Testis (tissue), 3 donors: Measurements from ENCODE around the gene TTYH2. TPM values are rescaled to one million over a fixed set of nuclear protein-coding genes. Genes with fewer than 3 reads are reported as not detected.

Source experiments
- DNase-seq: peaks from one replicate; pipeline ENCODE4 v3.0.0-alpha.2; 2019
- H3K27ac ChIP-seq, 2 donors: fragments of 200-600 bp; sonication (generic); one replicate each; pipeline ENCODE4 v1.5.1; 2019
- H3K27me3 ChIP-seq: fragments of 200-600 bp; sonication (generic); one replicate; pipeline ENCODE4 v1.5.1; 2019
- H3K36me3 ChIP-seq: fragments of 200-600 bp; sonication (generic); one replicate; pipeline ENCODE4 v1.5.1; 2017; ENCODE audit warnings: low read depth; ENCODE audit errors: missing control alignments
- H3K4me1 ChIP-seq: fragments of 200-600 bp; sonication (generic); one replicate; pipeline ENCODE4 v1.5.1; 2019
- H3K4me3 ChIP-seq, 2 donors: fragments of 200-600 bp; sonication (generic); one replicate each; pipeline ENCODE4 v1.5.1; 2017 to 2019
- H3K9me3 ChIP-seq: fragments of 200-600 bp; sonication (generic); one replicate; pipeline ENCODE4 v1.5.1; 2017
- POLR2A ChIP-seq: fragments of 450-650 bp; IDR thresholded peaks from one replicate; pipeline ENCODE4 v1.6.1; 2017; ENCODE audit warnings: antibody characterized with exemption, mild to moderate bottlenecking, moderate library complexity
- WGBS, 2 donors: methylation state at CpG; one replicate each; pipeline ENCODE4 v1.1.5; 2018; 5-methylcytosine and 5-hydroxymethylcytosine counted together
- intact Hi-C: fragments of 100-400 bp; cut with DNase I; formaldehyde crosslinking; loops from one replicate; pipeline ENCODE4 v1.15.1; 2023; ENCODE audit warnings: low total_unique reads
- polyA plus RNA-seq: library from polyadenylated mRNA; stranded (reverse); fragments of 350-450 nt; fragmentation: Illumina TruSeq; extraction: RNeasy Lipid Tissue Mini Kit (QIAGEN cat#74804); gene quantifications from one replicate; pipeline ENCODE4 v1.2.3, GENCODE V29; 2014; ENCODE audit warnings: low read depth, low replicate concordance; ENCODE audit not compliant: insufficient read depth
- total RNA-seq, 2 donors: library from RNA; depleted of rRNA; stranded (reverse); fragments of >200 nt; gene quantifications; one replicate each; pipeline ENCODE4 v1.2.3, GENCODE V29; 2016
- TF ChIP-seq, protein P1 (sequence below), 3 experiments: fragments of 450-650 bp in 2 of 3; fragments of 200-600 bp in 1 of 3; sonication (generic) in 1 of 3; IDR thresholded peaks; one replicate each; pipeline ENCODE4 v1.5.1; 2016 to 2019; ENCODE audit warnings: antibody characterized with exemption in 3 of 3, mild to moderate bottlenecking in 2 of 3, moderate library complexity in 1 of 3

Gene TTYH2
- total and polyA plus RNA-seq, 3 donors from 2014 or later = 52.7 to 73.5 (median 69.7) TPM

DNA sequence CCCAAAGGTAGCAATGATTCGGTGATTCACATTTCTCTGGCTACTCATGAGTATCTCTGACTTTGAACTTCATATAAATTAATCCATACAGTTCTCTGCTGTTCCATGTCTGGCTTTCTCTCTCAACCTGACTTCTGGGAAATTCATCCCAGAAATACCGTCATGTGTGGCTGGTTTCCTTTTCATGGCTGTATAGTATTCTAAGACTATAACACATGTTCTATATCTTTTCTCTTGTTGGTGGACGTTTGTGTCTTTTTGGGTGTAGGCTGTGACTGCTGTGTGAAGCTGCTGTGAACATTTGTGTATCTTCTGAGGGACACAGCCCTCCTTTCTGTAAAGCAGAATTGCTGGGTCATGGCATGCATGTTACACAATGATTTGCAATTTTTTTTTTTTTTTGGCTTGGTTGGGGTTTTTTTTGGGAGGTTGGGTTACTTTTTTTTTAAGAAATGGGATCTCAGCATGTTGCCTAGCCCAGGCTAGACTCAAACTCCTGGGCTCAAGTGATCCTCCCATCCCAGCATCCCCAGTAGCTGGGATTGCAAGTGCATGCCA lies 6.3 kb downstream of the TTYH2 start:
- DNase-seq = no peak
- Histone ChIP-seq H3K9me3 (no peaks in the 10 kb centered on the region), H3K27ac (no peak overlapping the region), H3K27me3 (no peaks in the 10 kb centered on the region), H3K36me3 (no peaks in the 10 kb centered on the region), H3K4me3 (no peak overlapping the region), H3K4me1 (peaks cover 8% of the 10 kb centered on the region)
- TF ChIP-seq, protein P1, sequence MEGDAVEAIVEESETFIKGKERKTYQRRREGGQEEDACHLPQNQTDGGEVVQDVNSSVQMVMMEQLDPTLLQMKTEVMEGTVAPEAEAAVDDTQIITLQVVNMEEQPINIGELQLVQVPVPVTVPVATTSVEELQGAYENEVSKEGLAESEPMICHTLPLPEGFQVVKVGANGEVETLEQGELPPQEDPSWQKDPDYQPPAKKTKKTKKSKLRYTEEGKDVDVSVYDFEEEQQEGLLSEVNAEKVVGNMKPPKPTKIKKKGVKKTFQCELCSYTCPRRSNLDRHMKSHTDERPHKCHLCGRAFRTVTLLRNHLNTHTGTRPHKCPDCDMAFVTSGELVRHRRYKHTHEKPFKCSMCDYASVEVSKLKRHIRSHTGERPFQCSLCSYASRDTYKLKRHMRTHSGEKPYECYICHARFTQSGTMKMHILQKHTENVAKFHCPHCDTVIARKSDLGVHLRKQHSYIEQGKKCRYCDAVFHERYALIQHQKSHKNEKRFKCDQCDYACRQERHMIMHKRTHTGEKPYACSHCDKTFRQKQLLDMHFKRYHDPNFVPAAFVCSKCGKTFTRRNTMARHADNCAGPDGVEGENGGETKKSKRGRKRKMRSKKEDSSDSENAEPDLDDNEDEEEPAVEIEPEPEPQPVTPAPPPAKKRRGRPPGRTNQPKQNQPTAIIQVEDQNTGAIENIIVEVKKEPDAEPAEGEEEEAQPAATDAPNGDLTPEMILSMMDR (IDR thresholded peaks at IDR 0.05) = no peak
- no peak for TF ChIP-seq POLR2A
- 87 to 89% methylated on average over 3 of the region's 3 CpGs for WGBS, 2 donors
- intact Hi-C loops = no loop called here

DNA sequence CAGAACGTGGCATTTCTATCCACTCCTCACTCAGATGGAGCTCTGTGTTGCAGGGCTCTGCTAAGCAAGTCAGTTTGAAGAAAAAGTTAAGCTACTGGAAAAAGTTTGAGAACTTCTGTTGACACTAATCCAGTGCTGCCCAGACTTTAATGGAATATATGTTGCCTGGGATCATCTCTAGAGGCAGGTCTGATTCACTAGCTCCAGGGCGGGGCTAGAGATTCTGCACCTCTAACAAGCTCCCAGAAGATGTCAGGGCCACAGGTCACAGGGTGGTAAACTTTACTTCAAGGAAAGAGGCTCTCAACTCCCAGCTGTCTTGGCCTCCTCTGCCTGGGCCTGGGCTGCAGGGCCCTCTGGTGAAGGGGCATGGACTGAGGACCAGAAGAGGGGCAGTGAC lies 6.8 kb downstream of the TTYH2 start:
- Histone ChIP-seq H3K27me3 (no peaks in the 10 kb centered on the region), H3K4me1 (peaks cover 2% of the 10 kb centered on the region), H3K36me3 (no peaks in the 10 kb centered on the region), H3K4me3 (no peak overlapping the region), H3K27ac (no peak overlapping the region), H3K9me3 (no peaks in the 10 kb centered on the region)
- no peak for DNase-seq
- WGBS, 2 donors = 80 to 87% methylated on average over 1 to 2 of the region's 2 CpGs
- intact Hi-C loops = no loop called here
- no peak for TF ChIP-seq POLR2A
- TF ChIP-seq, protein P1 (IDR thresholded peaks at IDR 0.05) = no peak

DNA sequence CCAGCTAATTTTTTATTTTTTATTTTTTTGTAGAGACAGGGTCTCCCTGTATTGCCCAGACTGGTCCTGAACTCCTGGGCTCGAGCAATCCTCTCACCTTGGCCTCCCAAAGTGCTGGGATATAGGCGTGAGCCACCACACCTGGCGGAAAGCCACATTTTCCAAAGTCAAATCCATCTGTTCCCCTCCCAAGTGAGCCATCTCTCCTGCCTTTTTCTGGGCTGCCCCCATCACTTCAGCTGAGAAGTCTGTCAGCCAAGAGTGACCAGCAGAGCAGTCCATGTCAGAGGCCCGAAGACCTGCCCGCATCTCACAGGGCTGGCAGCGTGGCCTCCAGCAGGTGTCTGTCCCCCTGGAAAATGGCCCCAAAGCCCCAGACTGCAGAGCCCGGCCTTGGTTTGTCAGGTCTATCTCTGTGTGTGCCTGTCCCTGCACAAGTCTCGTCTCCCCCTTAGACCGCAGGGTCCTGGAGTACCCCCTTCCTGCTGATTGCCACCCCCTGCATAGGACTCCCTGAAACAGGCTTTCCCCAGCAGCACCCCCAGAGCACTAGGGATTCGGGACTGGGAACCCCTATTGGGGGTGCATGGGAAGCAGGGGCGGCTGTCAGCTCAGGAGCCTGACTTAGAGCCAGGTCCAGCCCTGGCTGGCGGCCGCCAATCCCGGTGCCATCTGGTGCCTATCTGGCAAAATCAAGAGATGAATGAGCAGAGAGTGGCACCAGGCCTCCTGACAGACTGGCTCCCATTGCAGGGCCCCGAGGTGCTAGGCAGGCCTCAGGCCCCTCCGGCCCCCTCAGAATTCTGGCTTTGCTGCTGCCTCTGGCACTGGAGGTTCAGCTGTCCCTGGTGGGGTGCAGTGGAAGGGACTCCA lies 7.8 kb downstream of the TTYH2 start:
- no peak for DNase-seq
- WGBS, 2 donors = 94 to 95% methylated on average over 13 to 16 of the region's 16 CpGs

DNA sequence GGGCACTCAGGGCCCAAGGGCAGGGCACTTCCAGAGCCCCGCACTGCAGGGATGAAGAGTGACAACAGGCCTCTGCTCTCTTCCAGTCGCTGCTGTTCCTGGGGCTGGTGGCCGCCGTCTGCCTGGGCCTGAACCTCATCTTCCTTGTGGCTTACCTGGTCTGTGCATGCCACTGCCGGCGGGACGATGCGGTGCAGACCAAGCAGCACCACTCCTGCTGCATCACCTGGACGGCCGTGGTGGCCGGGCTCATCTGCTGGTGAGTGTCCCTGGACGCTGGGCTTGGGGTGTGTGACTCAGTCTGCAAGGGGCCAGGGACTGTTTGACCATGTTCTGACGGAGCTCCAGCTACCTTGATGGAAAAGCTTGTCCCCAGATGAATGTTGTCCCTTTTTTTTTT lies 9.0 kb downstream of the TTYH2 start:
- DNase-seq = no peak
- TF ChIP-seq, protein P1 (IDR thresholded peaks at IDR 0.05) = no peak
- TF ChIP-seq POLR2A = no peak
- H3K9me3 ChIP-seq = no peaks in the 10 kb centered on the region
- 93 to 97% methylated on average over 4 to 10 of the region's 13 CpGs for WGBS, 2 donors
- no peak overlapping the region for H3K27ac ChIP-seq
- intact Hi-C loops = no loop called here
- peaks cover 3% of the 10 kb centered on the region for H3K4me1 ChIP-seq
- no peaks in the 10 kb centered on the region for H3K36me3 ChIP-seq
- H3K27me3 ChIP-seq = no peaks in the 10 kb centered on the region
- no peak overlapping the region for H3K4me3 ChIP-seq

More for the DNA sequence above, 7.8 kb downstream of the TTYH2 start:
- TF ChIP-seq, protein P1 (IDR thresholded peaks at IDR 0.05) = no peak
- no peak for TF ChIP-seq POLR2A
- Histone ChIP-seq H3K36me3 (no peaks in the 10 kb centered on the region), H3K9me3 (no peaks in the 10 kb centered on the region), H3K27ac (no peak overlapping the region), H3K27me3 (no peaks in the 10 kb centered on the region), H3K4me1 (peaks cover 3% of the 10 kb centered on the region), H3K4me3 (no peak overlapping the region)
- intact Hi-C loops = no loop called here
